Gastroesophageal sphincter (tissue), 3 donors: Measurements from ENCODE around the gene ANKS1B.

Source experiments
- POLR2A ChIP-seq, 2 donors: fragments of 450-650 bp; IDR thresholded peaks; one replicate each; pipeline ENCODE4 v1.6.1; 2017; ENCODE audit warnings: antibody characterized with exemption in 2 of 2, mild to moderate bottlenecking in 2 of 2, moderate library complexity in 1 of 2
- POLR2AphosphoS5 ChIP-seq: sonication (generic); formaldehyde crosslinking; IDR thresholded peaks from one replicate; pipeline ENCODE4 v1.6.1; 2017; ENCODE audit warnings: antibody characterized with exemption
- TF ChIP-seq, protein P1 (sequence below), 4 experiments: fragments of 200-600 bp in 2 of 4; fragments of 450-650 bp in 2 of 4; sonication (generic) in 1 of 4; IDR thresholded peaks; one replicate each; pipeline ENCODE4 v1.5.1; 2017 to 2019; ENCODE audit warnings: antibody characterized with exemption in 4 of 4, mild to moderate bottlenecking in 2 of 4, moderate library complexity in 2 of 4

DNA sequence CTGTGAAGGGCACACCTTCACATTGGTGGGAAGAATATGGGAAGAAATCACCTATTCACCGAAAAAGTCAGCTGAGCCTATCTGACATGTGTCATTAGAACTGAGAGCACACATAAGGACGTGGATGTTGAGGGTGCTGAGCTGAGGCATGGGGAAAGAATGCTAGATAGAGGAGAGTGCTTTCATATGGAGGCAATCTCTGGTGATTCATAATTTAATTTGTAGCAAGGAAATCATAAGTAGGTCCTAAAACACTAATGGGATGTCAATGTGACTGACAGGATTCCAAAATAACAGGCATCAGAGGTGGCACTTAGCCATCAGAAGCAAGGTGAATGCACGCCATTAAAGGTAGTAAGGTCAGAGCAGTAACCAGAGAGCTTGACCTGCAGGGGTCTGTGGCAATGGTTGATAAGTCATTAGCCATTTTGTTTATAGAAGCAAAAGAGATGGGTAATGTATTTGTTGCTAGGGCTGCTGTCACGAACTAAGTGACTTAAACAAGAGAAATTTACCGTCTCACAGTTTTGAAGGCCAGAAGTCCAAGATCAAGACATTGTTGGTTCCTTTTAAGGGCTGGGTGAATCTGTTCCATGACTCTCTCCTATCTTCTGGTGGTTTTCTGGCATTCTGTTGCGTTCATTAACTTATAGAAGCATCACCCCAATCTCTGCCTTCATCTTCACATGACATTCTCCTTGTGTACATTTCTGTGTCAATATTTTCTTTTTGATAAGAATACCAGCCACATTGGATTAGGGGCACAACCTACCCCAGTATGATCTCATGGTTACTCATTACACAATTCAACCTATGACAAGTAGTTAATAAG is 69.3 kb downstream of the ANKS1B start:
- TF ChIP-seq POLR2A (IDR thresholded peaks at IDR 0.05) (no peak), POLR2AphosphoS5 (no peak)
- TF ChIP-seq, protein P1, sequence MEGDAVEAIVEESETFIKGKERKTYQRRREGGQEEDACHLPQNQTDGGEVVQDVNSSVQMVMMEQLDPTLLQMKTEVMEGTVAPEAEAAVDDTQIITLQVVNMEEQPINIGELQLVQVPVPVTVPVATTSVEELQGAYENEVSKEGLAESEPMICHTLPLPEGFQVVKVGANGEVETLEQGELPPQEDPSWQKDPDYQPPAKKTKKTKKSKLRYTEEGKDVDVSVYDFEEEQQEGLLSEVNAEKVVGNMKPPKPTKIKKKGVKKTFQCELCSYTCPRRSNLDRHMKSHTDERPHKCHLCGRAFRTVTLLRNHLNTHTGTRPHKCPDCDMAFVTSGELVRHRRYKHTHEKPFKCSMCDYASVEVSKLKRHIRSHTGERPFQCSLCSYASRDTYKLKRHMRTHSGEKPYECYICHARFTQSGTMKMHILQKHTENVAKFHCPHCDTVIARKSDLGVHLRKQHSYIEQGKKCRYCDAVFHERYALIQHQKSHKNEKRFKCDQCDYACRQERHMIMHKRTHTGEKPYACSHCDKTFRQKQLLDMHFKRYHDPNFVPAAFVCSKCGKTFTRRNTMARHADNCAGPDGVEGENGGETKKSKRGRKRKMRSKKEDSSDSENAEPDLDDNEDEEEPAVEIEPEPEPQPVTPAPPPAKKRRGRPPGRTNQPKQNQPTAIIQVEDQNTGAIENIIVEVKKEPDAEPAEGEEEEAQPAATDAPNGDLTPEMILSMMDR (IDR thresholded peaks at IDR 0.05), result no peak
